ENCODE results near the gene NPTX1. TPM values are rescaled to one million over a fixed set of nuclear protein-coding genes. Genes with fewer than 3 reads are reported as not detected.
"Not testable (repeated sequence)": the region's sequence is repeated elsewhere in the genome, so short reads cannot be mapped to it uniquely, and the experiment has no call there.

NPTX1 gene
- not detected in 2 replicates for total RNA-seq (2014; rRNA removed; shearing (Covaris generic))

- DNase-seq (ENCODE audit: low spot score) = no peak
These were observed at the start of gene NPTX1 for GRCh38 chr17:80475910-80476876. Gene NPTX1, minus strand, starts transcription at chr17:80476607. Its CDS starts 161 bp downstream, at chr17:80476446.

- DNase-seq (ENCODE audit: low spot score) = no peak
These were observed 47.7 kb upstream of the NPTX1 start for GRCh38 chr17:80523956-80524712.

GRCh38 chr17:80523054-80523744, 46.8 kb upstream of the NPTX1 start:
- no peak for DNase-seq (ENCODE audit: low spot score)

- DNase-seq (ENCODE audit: low spot score) = no peak
These were observed 44.5 kb upstream of the NPTX1 start for GRCh38 chr17:80520810-80521455.

GRCh38 chr17:80519091-80519781, 42.8 kb upstream of the NPTX1 start:
- no peak for DNase-seq (ENCODE audit: low spot score)

GRCh38 chr17:80518392-80518791, 42.0 kb upstream of the NPTX1 start:
- no peak for DNase-seq (ENCODE audit: low spot score)

GRCh38 chr17:80517641-80518040, 41.2 kb upstream of the NPTX1 start:
- DNase-seq (ENCODE audit: low spot score) = no peak

- no peak for DNase-seq (ENCODE audit: low spot score)
These were observed 39.9 kb upstream of the NPTX1 start for GRCh38 chr17:80516171-80516932.

GRCh38 chr17:80513892-80514291, 37.5 kb upstream of the NPTX1 start:
- DNase-seq (ENCODE audit: low spot score) = no peak

- DNase-seq (ENCODE audit: low spot score) = no peak
These were observed 36.8 kb upstream of the NPTX1 start for GRCh38 chr17:80513201-80513600.

- no peak for DNase-seq (ENCODE audit: low spot score)
These were observed 35.8 kb upstream of the NPTX1 start for GRCh38 chr17:80512233-80512632.

GRCh38 chr17:80511222-80512180, 35.1 kb upstream of the NPTX1 start:
- no peak for DNase-seq (ENCODE audit: low spot score)

GRCh38 chr17:80510772-80511171, 34.4 kb upstream of the NPTX1 start:
- no peak for DNase-seq (ENCODE audit: low spot score)

GRCh38 chr17:80510132-80510531, 33.7 kb upstream of the NPTX1 start:
- no peak for DNase-seq (ENCODE audit: low spot score)

GRCh38 chr17:80509311-80509710, 32.9 kb upstream of the NPTX1 start:
- DNase-seq (ENCODE audit: low spot score) = no peak

- no peak for DNase-seq (ENCODE audit: low spot score)
These were observed 31.6 kb upstream of the NPTX1 start for GRCh38 chr17:80507965-80508364.

GRCh38 chr17:80507177-80507576, 30.8 kb upstream of the NPTX1 start:
- DNase-seq (ENCODE audit: low spot score) = not testable (repeated sequence)

- no peak for DNase-seq (ENCODE audit: low spot score)
These were observed 28.4 kb upstream of the NPTX1 start for GRCh38 chr17:80504686-80505413.
